GM19372 (cell line): ENCODE measurements around the gene FAM170B.
A peak's percentile ranks its signal among the peaks of the same experiment; 100 is the strongest.

ENCODE experiments used
- ATAC-seq: cut with Tn5 transposase; IDR thresholded peaks from one replicate; pipeline ENCODE4 v1.9.1; 2021; ENCODE audit warnings: mild to moderate bottlenecking, low read depth, moderate library complexity; ENCODE audit not compliant: unreplicated experiment

Gene FAM170B

DNA sequence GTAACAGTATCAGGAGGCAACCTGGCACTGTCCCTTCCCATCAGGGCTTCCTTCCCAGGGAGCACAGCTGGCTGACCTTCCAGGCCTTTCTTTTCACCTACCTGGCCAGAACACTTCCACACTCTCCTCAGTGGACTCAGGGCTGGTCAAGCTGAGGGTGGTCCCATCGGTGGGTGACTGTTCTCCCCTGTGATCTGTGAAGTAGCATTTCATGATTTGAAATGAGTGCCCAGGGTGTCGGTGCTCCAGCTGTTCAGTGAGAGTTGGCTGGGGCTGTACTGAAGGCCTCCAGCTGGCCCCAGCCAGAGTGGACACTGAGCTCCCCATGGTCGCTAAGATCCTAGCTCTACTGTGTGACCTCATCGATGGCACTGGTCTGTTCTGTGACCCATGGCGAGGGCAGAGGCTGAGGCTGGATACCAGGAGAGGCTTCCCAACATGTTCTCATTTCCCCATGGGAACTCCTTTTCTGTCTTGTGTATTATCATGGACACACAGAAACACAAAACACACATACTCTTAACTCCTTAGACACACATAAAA is at the start of gene FAM170B:
FAM170B (minus strand) TSS at position 316 of the 543 bp plus-strand sequence; CDS start at position 213, 103 bp downstream.
- no peak for ATAC-seq

GRCh38 chr10:49182776-49183175 is 49.0 kb upstream of the FAM170B start:
- no peak for ATAC-seq

DNA sequence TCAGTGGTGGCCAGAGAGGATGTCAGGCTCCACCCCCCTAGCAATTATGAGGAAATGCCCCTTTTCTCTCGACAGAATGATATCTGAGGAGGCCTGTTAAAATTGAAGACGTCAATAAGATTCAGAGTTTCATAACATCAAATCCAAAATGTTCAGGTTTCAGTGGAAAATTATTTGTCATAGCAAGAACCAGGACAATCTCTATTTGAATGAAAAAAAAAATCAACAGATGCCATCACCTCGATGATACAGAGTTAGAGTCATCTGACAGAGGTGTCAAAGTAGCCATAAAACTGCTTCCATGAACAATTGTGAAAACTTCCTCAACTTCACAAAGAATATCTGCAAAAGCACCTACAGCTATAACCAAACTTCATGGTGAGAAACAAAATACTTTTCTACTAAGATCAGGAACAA is 46.6 kb upstream of the FAM170B start:
- ATAC-seq: no peak

DNA sequence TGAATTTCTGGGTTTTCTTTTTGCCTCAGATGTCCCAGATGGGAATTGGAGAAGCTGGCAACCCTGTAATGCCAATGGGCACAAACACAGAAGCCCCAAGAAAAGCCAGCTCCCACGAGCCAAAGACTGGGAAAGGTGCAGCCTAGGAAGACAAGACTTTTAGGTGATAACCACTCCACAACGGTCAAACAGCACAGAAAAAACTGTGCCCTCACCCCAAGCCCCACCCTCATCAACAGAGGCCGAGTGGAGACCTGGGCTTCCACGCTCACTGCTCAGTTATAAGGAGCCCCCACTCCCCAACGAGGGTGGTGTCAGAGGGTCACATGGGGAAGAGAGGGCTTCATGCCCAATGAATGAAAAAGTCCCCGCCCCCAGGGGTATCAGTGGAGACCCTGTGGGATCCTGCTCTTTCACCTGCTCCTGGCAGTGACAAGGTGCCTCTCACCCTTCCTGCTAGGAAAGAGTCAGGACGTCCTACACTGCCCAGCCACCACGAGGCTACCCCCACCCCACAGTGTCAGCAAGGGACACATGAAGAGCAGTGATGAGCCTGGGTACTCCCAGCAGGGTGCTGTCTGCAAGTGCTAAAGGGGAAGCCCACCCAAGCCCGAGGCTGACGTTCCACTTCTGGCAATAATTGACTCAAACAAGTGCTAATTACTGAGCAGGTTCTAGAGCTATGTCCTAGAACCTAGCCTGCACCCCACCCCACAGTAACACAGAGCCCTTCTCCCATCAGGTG is 46.0 kb upstream of the FAM170B start:
- ATAC-seq: no peak

DNA sequence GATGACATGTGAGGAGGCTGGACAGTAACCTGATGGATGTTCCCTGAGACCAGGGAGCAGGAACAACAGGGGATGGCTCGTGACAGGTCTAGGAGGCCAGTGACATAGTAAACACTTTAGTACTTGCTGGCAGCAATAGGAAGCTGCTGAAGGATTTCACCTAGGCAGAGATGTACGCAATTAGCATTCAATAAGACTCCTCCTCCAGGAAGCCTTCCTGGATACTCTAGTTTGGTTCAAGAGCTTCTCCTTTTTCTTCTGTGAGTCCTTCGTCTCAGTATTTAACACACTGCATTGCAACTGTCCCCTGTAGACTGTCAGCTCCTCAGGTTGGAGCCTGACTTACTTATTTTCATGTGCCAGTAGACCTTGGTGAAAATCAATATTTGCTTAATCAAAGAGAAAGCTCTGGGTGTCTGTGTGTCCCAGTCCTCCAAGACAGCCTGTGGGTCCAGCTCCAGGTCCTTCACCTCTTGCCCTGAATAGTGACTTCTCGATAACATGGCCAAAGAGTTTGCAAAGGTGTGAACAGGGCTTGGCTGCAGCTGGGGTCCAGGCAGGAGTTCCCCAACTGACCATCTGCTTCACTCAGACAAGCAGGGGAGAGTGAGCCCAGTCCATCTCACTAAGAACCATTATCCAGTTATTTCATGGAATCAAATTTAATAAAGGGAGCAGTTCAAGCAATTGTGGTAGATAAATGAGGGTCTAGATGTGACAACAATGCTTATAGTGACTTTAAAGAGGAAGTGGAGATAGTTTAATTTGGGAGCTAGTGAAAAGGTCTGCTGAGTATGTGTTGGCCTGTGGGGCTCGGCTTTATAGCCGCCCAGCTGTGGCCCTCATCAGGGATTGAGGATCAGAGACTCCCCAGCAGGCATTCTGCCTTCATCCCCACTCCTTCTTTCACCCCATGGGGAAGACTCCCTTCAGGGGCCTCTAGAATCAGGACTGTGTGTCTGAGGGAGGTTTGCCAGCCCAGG is 45.0 kb upstream of the FAM170B start:
- no peak for ATAC-seq

- peak; percentile 73 for ATAC-seq
These were observed 43.9 kb upstream of the FAM170B start for GRCh38 chr10:49177391-49178355.

GRCh38 chr10:49176310-49177268 is 42.8 kb upstream of the FAM170B start:
- ATAC-seq: no peak

DNA sequence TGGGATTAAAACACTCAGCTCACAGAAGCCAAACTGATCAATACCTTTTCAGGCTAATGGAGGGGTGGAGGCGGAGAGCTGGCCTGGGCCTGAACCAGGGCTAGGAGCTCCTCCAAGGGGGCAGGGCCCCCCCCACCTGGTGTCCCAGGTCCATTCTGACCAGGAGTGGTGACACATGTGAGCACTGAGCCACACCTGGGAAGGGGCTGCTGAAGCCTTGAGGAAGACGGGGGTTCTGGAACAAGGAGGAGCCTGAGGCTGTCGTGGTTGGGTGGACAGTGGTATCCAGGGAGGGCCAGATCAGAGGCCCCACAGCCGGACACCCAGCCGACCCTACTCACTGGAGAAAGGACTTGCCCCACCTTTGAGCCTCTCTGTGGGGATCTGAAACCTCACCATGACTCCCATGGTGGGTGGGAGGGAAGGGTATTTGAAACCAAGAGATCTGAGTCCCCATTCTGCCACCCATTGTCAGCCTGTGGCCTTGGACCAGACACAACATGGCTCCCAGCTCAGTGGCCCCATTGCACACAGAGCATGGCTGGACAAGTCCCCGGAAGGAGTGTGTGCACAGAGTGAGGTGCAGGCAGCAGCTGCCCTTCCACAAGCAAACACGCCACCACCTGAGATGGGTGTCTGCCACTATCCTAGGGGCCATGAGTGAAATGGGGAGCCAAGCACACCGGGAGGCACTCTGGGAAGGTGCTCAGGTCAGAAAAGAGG is 41.9 kb upstream of the FAM170B start:
- no peak for ATAC-seq

GRCh38 chr10:49174926-49175500 is 41.2 kb upstream of the FAM170B start:
- ATAC-seq: no peak

DNA sequence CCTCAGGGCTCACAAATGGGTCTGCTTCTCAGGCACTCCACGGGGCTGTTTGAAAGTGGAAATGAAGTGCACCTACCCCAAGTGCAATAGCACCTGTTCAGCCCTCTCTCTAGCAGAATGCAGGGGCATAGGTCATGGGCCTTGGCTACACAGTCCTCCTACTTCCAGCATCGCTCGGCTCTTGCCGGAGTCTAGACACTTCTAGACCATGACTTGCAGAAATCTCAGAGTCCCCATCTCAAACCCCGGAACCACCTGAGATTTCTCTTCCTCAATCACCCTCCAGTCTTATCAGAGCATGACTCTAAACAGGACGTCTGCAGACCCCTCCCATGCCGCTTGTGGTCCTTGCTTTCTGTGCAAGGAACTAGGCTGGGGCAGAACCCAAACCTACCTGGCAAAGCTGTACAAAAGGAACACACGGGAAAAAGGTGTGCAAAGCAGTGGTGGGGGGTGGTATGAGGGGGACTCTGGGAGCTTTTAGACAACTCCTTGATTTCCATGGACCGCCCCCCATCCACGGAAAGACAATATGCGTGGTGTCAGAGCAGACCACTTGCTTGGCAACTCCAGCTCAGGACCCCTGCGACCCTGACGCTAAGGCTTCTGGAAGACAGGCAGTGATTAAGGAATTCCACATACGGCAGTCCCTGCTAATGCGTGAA is 40.6 kb upstream of the FAM170B start:
- no peak for ATAC-seq

GRCh38 chr10:49173853-49174252 is 40.0 kb upstream of the FAM170B start:
- ATAC-seq: no peak

DNA sequence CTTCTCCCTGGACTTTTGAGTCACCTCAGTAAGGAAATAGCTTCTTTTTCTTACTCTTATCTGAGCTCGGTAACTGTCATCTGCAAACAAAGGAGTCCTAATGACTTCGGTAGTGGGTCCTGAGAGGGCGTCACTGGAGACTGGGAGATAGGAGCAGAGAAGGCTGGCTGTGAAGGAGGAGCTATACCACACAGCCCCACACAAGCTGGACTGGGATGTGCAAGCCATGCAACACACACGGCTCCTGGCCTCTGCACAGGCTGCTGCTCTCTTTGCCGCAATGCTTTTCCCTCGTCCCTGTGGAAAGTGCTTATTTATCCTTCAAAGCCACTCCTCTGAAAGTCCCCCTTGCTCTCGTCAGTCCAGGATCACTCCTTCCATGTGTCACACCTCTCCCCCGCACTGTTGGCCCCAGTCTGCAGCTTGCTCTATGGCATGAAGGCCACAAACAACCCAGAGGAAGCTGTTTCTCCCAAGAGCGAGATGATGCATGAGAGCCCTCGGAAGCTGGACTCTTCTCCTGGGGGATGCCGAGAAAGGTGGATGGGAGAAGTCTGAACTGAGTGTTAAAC is 39.5 kb upstream of the FAM170B start:
- ATAC-seq: no peak

- ATAC-seq: no peak
These were observed 38.9 kb upstream of the FAM170B start for GRCh38 chr10:49172777-49173132.

DNA sequence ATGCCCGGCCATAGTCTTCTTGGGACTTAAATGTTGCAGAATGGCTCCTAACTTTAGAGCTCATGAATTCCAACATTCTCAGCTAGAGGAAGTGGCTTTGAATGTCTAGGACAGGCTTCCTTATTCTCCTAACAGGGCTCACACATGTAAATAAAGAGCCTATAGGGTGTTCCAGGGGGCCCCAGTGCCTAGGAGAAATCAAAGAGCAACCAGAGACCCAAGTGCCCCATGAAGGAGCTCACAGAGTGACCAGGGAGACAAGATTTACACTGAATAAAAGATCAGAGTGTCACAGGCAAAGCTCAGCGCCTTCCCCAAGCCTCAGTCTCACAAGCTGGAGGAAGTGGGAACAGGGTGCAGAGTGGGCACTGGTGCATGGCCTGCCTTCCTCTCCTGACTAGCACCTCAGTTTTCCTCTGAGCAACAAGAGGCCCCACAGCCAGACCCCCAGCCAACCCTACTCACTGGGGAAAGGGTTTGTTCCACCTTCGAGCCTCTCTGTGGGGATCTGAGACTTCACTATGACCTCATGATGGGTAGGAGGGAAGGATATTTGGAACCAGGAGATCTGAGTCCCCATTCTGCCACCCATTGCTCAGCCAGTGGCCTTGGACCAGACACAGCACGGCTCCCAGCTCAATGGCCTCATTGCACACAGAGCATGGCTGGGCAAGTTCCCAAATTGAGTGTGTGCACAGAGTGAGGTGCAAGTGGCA is 38.4 kb upstream of the FAM170B start:
- no peak for ATAC-seq

GRCh38 chr10:49171326-49172060 is 37.7 kb upstream of the FAM170B start:
- no peak for ATAC-seq
